T-cell (primary cell): ENCODE results near the gene ADAM12. TPM values are rescaled to one million over a fixed set of nuclear protein-coding genes. Genes with fewer than 3 reads are reported as not detected.
A peak's percentile ranks its signal among the peaks of the same experiment; 100 is the strongest.

Experiments used
- ATAC-seq, 4 experiments: fragments of 200-7000 bp in 3 of 4; fragments of 150-1000 bp in 1 of 4; cut with Tn5 transposase; replicated peaks in 1 of 4; 1 replicate in 3 of 4; 2 replicates in 1 of 4; pipeline ENCODE4 v1.10.0; 2021; ENCODE audit warnings: moderate library complexity in 3 of 4, mild to moderate bottlenecking in 2 of 4, moderate number of reproducible peaks in 1 of 4
- CTCF ChIA-PET, 2 donors: fragments of 300-600 bp; sonication (Branson Sonifier 250); formaldehyde crosslinking; loops; one replicate each; lab custom pipeline; 2022; ENCODE audit warnings: antibody characterized with exemption in 2 of 2; lab: Charles Lee
- POLR2A ChIA-PET, 2 donors: fragments of 300-600 bp; sonication (Branson Sonifier 250); formaldehyde crosslinking; loops; one replicate each; lab custom pipeline; 2022; ENCODE audit warnings: antibody characterized with exemption in 2 of 2; lab: Charles Lee
- DNase-seq, 35 experiments: peaks; one replicate each; pipeline versions ENCODE4 v3.0.0 to v3.0.0-alpha.2; 2013 to 2023
- H3K27ac ChIP-seq: one replicate; pipeline ENCODE4 v1.5.1; 2013; ENCODE audit warnings: low read length
- H3K27me3 ChIP-seq, 2 experiments: replicated peaks in 1 of 2; 1 replicate in 1 of 2; 2 replicates in 1 of 2; pipeline versions ENCODE4 v1.6.1 to v1.7.0; 2013; ENCODE audit warnings: low read length in 1 of 2, mixed read lengths in 1 of 2; ENCODE audit not compliant: control insufficient read depth in 2 of 2, insufficient read depth in 2 of 2; ENCODE audit errors: extremely low read depth in 1 of 2
- H3K36me3 ChIP-seq, 2 donors: 1 replicate in 1 of 2; 2 replicates in 1 of 2; pipeline versions ENCODE4 v1.6.1 to v1.7.0; 2013; ENCODE audit warnings: low read length in 1 of 2; ENCODE audit not compliant: control insufficient read depth in 2 of 2, insufficient read depth in 1 of 2; ENCODE audit errors: extremely low read depth in 1 of 2
- H3K4me1 ChIP-seq, 2 experiments: 1 replicate in 1 of 2; 2 replicates in 1 of 2; pipeline versions ENCODE4 v1.6.1 to v1.7.0; 2013; ENCODE audit warnings: low read length in 2 of 2, mixed read lengths in 1 of 2; ENCODE audit not compliant: insufficient read depth in 2 of 2, control insufficient read depth in 1 of 2; ENCODE audit errors: extremely low read depth in 1 of 2
- H3K4me3 ChIP-seq, 2 donors: 1 replicate in 1 of 2; 2 replicates in 1 of 2; pipeline versions ENCODE4 v1.5.1 to v1.7.0; 2013; ENCODE audit warnings: mild to moderate bottlenecking in 2 of 2, low read length in 1 of 2, moderate library complexity in 1 of 2; ENCODE audit not compliant: control insufficient read depth in 1 of 2; ENCODE audit errors: extremely low read depth in 1 of 2
- H3K9me3 ChIP-seq: 2 replicates; pipeline ENCODE4 v1.7.0; 2013
- H3K27ac Mint-ChIP-seq, 2 donors: one replicate each; pipeline ENCODE4 v1.8.0; 2020 to 2021; ENCODE audit warnings: mild to moderate bottlenecking in 2 of 2, mixed read lengths in 2 of 2
- H3K27me3 Mint-ChIP-seq, 2 donors: one replicate each; pipeline ENCODE4 v1.8.0; 2021 to 2022; ENCODE audit warnings: mixed read lengths in 2 of 2
- H3K36me3 Mint-ChIP-seq: one replicate; pipeline ENCODE4 v1.8.0; 2021; ENCODE audit warnings: mixed read lengths
- H3K4me1 Mint-ChIP-seq, 3 donors: one replicate each; pipeline ENCODE4 v1.8.0; 2020 to 2022; ENCODE audit warnings: mixed read lengths in 3 of 3, mild to moderate bottlenecking in 1 of 3
- H3K4me3 Mint-ChIP-seq, 3 donors: one replicate each; pipeline ENCODE4 v1.8.0; 2020 to 2022; ENCODE audit warnings: mild to moderate bottlenecking in 3 of 3, mixed read lengths in 3 of 3, moderate library complexity in 3 of 3
- H3K9me3 Mint-ChIP-seq, 3 donors: one replicate each; pipeline ENCODE4 v1.8.0; 2020 to 2022; ENCODE audit warnings: mixed read lengths in 3 of 3
- WGBS: methylation state at CpG from one replicate; pipeline ENCODE4 v1.1.5; 2013; ENCODE audit warnings: missing lambda C conversion rate; ENCODE audit not compliant: insufficient coverage; 5-methylcytosine and 5-hydroxymethylcytosine counted together
- total RNA-seq, 35 experiments: library from RNA in 6 of 35; stranded (reverse) in 6 of 35; fragments of 120-200 nt in 1 of 35; gene quantifications; one replicate each; pipeline versions ENCODE4 v1.2.1 to v1.2.4 and lab custom pipeline; 2013 to 2026

ADAM12 gene
- total RNA-seq, 5 donors from 2014 or later (not counting 1 experiment from before 2014, with no cell fraction given) = 0.35 to 5.7 (median 1.2) TPM

DNA sequence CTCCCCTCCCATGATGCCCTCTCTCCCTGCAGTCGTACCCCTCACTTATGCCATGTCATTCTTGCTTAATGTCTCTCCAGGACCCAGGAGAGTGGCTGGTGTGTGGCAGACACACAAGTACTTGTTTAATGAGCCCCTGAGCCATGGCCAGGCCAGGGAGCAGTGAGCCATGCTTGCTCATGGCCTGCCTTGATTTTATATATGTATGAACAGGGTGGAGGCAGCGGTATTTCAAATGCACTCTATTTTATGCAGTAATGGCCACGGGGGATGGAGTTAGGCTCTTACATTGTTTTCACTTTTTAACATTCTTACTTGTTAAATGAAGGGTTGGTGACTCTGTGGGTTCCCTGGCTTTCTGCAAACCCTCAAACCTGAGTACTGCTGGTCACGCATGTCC is 347.2 kb downstream of the ADAM12 start:
- Mint-ChIP-seq H3K4me1 (peaks cover 11 to 18% (median 18%) of the 10 kb centered on the region in 3 donors), H3K4me3 (peak overlapping the region in 1 of 3 donors; percentile 44), H3K36me3 (no peaks in the 10 kb centered on the region), H3K9me3 (no peaks in the 10 kb centered on the region), H3K27ac (peak overlapping the region in 1 of 2 donors; percentile 61), H3K27me3 (peaks cover 0 to 4% of the 10 kb centered on the region in 2 donors)
- Histone ChIP-seq H3K27ac (peak overlapping the region; percentile 65), H3K4me3 (no peak overlapping the region), H3K36me3 (no peaks in the 10 kb centered on the region), H3K9me3 (no peaks in the 10 kb centered on the region), H3K4me1 (peaks cover 8 to 19% of the 10 kb centered on the region in 2 experiments), H3K27me3 (peaks cover 0 to 3% of the 10 kb centered on the region in 2 experiments)
- DNase-seq (no peak), ATAC-seq (no peak)
- POLR2A ChIA-PET = no interaction called here
- no CpG with 5 or more reads among the region's 4 CpGs for WGBS
- CTCF ChIA-PET = no interaction called here

DNA sequence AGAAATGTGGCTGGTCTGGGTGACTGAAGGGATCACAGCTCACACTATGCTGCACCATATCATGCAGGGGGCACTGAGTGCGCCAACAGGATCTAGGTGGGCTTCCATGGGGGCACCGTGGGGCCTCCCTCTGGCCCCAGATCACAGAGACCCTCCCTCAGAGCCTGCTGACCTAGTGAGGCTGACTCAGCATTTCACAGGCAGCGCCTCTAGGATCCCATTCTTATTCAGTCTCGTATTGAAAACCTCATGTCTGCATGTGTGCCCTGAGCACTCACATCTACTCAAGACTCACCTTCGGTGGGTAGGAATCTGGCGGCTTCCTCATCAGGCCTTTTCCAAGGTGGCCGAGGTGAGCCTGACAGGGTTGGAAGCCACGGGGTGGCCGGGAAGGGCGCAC is 350.3 kb downstream of the ADAM12 start:
- 68% methylated on average over 10 of the region's 10 CpGs for WGBS

DNA sequence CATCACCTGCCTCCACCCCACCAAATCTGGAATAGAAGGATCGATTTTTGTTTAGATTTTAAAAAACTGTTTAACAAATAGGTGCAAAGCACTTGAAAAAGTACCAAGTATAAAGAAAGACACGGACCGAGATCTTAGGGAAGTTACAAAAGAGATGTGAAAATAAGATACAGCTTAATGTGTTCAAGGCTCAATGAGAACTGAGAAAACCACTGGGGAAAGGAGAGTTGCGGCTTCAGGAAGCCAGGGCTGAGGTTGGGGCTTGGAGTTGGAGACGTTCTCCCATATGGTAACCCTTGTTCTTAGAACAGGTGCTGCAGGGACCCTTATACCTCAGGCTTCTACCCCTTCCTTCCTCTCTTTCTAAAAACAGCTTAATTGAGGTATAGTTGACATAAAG is 351.8 kb downstream of the ADAM12 start:
- no peak for ATAC-seq
- H3K4me1 Mint-ChIP-seq = peaks cover 0 to 7% (median 6%) of the 10 kb centered on the region in 3 donors
- Histone ChIP-seq H3K9me3 (no peaks in the 10 kb centered on the region), H3K27me3 (peaks cover 0 to 3% of the 10 kb centered on the region in 2 experiments), H3K4me3 (no peak overlapping the region), H3K36me3 (no peaks in the 10 kb centered on the region), H3K4me1 (peaks cover 0 to 4% of the 10 kb centered on the region in 2 experiments), H3K27ac (no peak overlapping the region)
- ChIA-PET POLR2A (no interaction called here), CTCF (no interaction called here)
- no peak overlapping the region for H3K4me3 Mint-ChIP-seq
- peaks cover 0 to 4% of the 10 kb centered on the region in 2 donors for H3K27me3 Mint-ChIP-seq
- H3K27ac Mint-ChIP-seq = no peak overlapping the region
- peaks cover 3 to 9% (median 6%) of the 10 kb centered on the region in 3 donors for H3K9me3 Mint-ChIP-seq
- no peaks in the 10 kb centered on the region for H3K36me3 Mint-ChIP-seq
- DNase-seq = no peak
- 33% methylated on average over 2 of the region's 5 CpGs for WGBS

More for the DNA sequence above, 350.3 kb downstream of the ADAM12 start:
- ATAC-seq (no peak), DNase-seq (no peak)
- no peak overlapping the region for H3K4me3 Mint-ChIP-seq
- H3K27ac Mint-ChIP-seq = no peak overlapping the region
- no peaks in the 10 kb centered on the region for H3K36me3 ChIP-seq
- peaks cover 0 to 3% of the 10 kb centered on the region in 2 experiments for H3K27me3 ChIP-seq
- H3K4me1 ChIP-seq = peaks cover 8 to 18% of the 10 kb centered on the region in 2 experiments
- H3K36me3 Mint-ChIP-seq = no peaks in the 10 kb centered on the region
- ChIA-PET CTCF (no interaction called here), POLR2A (no interaction called here)
- H3K4me1 Mint-ChIP-seq = peaks cover 11 to 18% (median 18%) of the 10 kb centered on the region in 3 donors
- H3K27me3 Mint-ChIP-seq = peaks cover 0 to 4% of the 10 kb centered on the region in 2 donors
- no peak overlapping the region for H3K27ac ChIP-seq
- peaks cover 3 to 9% (median 6%) of the 10 kb centered on the region in 3 donors for H3K9me3 Mint-ChIP-seq
- H3K4me3 ChIP-seq = no peak overlapping the region
- H3K9me3 ChIP-seq = no peaks in the 10 kb centered on the region

DNA sequence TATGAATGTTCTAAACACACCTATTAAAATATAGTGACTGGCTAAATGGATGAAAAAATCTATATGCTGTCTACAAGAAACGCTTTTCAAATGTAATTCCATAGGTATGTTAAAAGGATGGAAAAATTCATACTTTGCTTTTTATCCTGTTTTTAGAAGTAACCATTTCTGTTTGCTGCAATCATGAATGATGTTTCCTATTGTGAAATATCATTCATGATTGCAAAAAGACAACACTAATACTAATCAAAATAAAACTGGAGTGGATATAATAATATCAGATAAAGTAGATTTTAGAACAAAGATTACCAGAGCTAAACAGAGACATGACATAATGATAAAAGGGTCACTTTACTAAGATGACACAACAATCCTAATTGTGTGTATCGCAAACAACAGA is 353.7 kb downstream of the ADAM12 start:
- Mint-ChIP-seq H3K4me3 (no peak overlapping the region), H3K27me3 (peaks cover 0 to 4% of the 10 kb centered on the region in 2 donors), H3K9me3 (peaks cover 3 to 9% (median 6%) of the 10 kb centered on the region in 3 donors), H3K36me3 (no peaks in the 10 kb centered on the region), H3K27ac (no peak overlapping the region), H3K4me1 (no peaks in the 10 kb centered on the region)
- no peak overlapping the region for H3K27ac ChIP-seq
- CTCF ChIA-PET = no interaction called here
- H3K36me3 ChIP-seq = no peaks in the 10 kb centered on the region
- no peaks in the 10 kb centered on the region for H3K9me3 ChIP-seq
- WGBS = no CpG with 5 or more reads among the region's 2 CpGs
- no peak overlapping the region for H3K4me3 ChIP-seq
- H3K27me3 ChIP-seq = peaks cover 0 to 3% of the 10 kb centered on the region in 2 experiments
- POLR2A ChIA-PET = no interaction called here
- DNase-seq = no peak
- no peaks in the 10 kb centered on the region for H3K4me1 ChIP-seq
- ATAC-seq = no peak

DNA sequence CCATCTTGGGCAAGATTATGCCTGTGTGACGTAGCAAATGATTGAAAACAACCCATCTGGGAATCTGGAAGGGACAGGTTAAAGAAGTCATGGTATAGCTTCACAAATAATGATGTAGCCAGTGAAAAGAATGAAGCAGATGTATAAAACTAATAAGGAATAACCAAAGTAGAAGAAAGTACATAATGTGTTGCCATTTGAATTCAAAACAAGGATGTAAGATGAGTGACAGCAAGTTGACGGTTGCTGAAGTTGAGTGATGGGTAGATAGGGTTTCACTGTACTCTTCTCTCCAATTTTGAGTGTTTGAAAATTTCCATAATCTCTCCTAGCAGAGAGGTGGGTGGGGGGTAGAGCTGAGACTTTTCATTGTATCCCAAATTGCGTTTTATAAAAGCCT is 358.3 kb downstream of the ADAM12 start:
- 57% methylated on average over 1 of the region's 3 CpGs for WGBS
- no peak overlapping the region for H3K27ac Mint-ChIP-seq
- H3K36me3 ChIP-seq = no peaks in the 10 kb centered on the region
- DNase-seq (no peak), ATAC-seq (no peak)
- H3K4me1 Mint-ChIP-seq = no peaks in the 10 kb centered on the region
- peaks cover 3 to 32% (median 12%) of the 10 kb centered on the region in 3 donors for H3K9me3 Mint-ChIP-seq
- H3K27ac ChIP-seq = no peak overlapping the region
- H3K36me3 Mint-ChIP-seq = no peaks in the 10 kb centered on the region
- no peak overlapping the region for H3K4me3 ChIP-seq
- no peaks in the 10 kb centered on the region for H3K9me3 ChIP-seq
- ChIA-PET CTCF (no interaction called here), POLR2A (no interaction called here)
- H3K27me3 Mint-ChIP-seq = no peaks in the 10 kb centered on the region
- no peaks in the 10 kb centered on the region for H3K27me3 ChIP-seq
- no peaks in the 10 kb centered on the region for H3K4me1 ChIP-seq
- H3K4me3 Mint-ChIP-seq = no peak overlapping the region

DNA sequence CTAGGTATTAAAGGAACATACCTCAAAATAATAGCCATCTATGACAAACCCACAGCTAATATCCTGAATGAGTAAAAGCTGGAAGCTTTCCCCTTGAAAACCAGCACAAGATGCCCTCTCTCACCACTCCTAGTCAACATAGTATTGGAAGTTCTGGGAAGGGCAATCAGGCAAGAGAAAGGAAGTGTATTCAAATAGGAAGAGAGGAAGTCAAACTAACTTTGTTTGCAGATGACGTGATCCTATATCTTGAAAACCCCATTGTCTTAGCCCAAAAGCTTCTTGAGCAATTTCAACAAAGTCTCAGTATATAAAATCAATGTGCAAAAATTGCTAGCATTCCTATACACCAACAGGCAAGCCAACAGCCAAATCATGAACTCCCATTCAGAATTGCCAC is 360.6 kb downstream of the ADAM12 start:
- Histone ChIP-seq H3K4me3 (no peak overlapping the region), H3K4me1 (no peaks in the 10 kb centered on the region), H3K27ac (no peak overlapping the region), H3K9me3 (no peaks in the 10 kb centered on the region), H3K36me3 (no peaks in the 10 kb centered on the region), H3K27me3 (no peaks in the 10 kb centered on the region)
- H3K4me3 Mint-ChIP-seq = no peak overlapping the region
- POLR2A ChIA-PET = interaction anchor here in 1 of 2 donors (0.6 kb wide), 1 partner anchor 11 kb away, joined by 6 read pairs; no protein-coding TSS in a partner anchor
- DNase-seq (no peak), ATAC-seq (no peak)
- H3K27me3 Mint-ChIP-seq = no peaks in the 10 kb centered on the region
- H3K4me1 Mint-ChIP-seq = no peaks in the 10 kb centered on the region
- CTCF ChIA-PET = no interaction called here
- 83% methylated on average over 1 of the region's 1 CpG for WGBS
- peaks cover 0 to 27% (median 6%) of the 10 kb centered on the region in 3 donors for H3K9me3 Mint-ChIP-seq
- no peak overlapping the region for H3K27ac Mint-ChIP-seq
- H3K36me3 Mint-ChIP-seq = no peaks in the 10 kb centered on the region
